Measurements from ENCODE around the gene PUM2.

PUM2 gene

GRCh38 chr2:20346565-20347381 is 3.9 kb downstream of the PUM2 start:
- DNase-seq (ENCODE audit: low read depth in 1 of 2, low spot score in 1 of 2) = no peak

GRCh38 chr2:20343128-20343527 is 7.5 kb downstream of the PUM2 start:
- no peak for DNase-seq (ENCODE audit: low read depth in 1 of 2, low spot score in 1 of 2)

GRCh38 chr2:20339012-20339411 is 11.6 kb downstream of the PUM2 start:
- DNase-seq (ENCODE audit: low read depth in 1 of 2, low spot score in 1 of 2) = no peak

- no peak for DNase-seq (ENCODE audit: low read depth in 1 of 2, low spot score in 1 of 2)
Measured at GRCh38 chr2:20334605-20335203, 15.9 kb downstream of the PUM2 start.

GRCh38 chr2:20333738-20334137 is 16.9 kb downstream of the PUM2 start:
- no peak for DNase-seq (ENCODE audit: low read depth in 1 of 2, low spot score in 1 of 2)

GRCh38 chr2:20330192-20330591 is 20.5 kb downstream of the PUM2 start:
- no peak for DNase-seq (ENCODE audit: low read depth in 1 of 2, low spot score in 1 of 2)

GRCh38 chr2:20327370-20327769 is 23.3 kb downstream of the PUM2 start:
- no peak for DNase-seq (ENCODE audit: low read depth in 1 of 2, low spot score in 1 of 2)

- peak in 1 of 2 donors; percentile 17 for DNase-seq (ENCODE audit: low read depth in 1 of 2, low spot score in 1 of 2)
Measured at GRCh38 chr2:20326163-20326780, 24.4 kb downstream of the PUM2 start.

GRCh38 chr2:20322527-20323300 is 27.9 kb downstream of the PUM2 start:
- no peak for DNase-seq (ENCODE audit: low read depth in 1 of 2, low spot score in 1 of 2)

- DNase-seq (ENCODE audit: low read depth in 1 of 2, low spot score in 1 of 2) = no peak
Measured at GRCh38 chr2:20317690-20318089, 33.0 kb downstream of the PUM2 start.

GRCh38 chr2:20317197-20317596 is 33.4 kb downstream of the PUM2 start:
- no peak for DNase-seq (ENCODE audit: low read depth in 1 of 2, low spot score in 1 of 2)

GRCh38 chr2:20314562-20315501 is 35.8 kb downstream of the PUM2 start:
- no peak for DNase-seq (ENCODE audit: low read depth in 1 of 2, low spot score in 1 of 2)

GRCh38 chr2:20313659-20314058 is 37.0 kb downstream of the PUM2 start:
- DNase-seq (ENCODE audit: low read depth in 1 of 2, low spot score in 1 of 2) = no peak

GRCh38 chr2:20309001-20309400 is 41.6 kb downstream of the PUM2 start:
- DNase-seq (ENCODE audit: low read depth in 1 of 2, low spot score in 1 of 2) = no peak

GRCh38 chr2:20307311-20307710 is 43.3 kb downstream of the PUM2 start:
- no peak for DNase-seq (ENCODE audit: low read depth in 1 of 2, low spot score in 1 of 2)

- no peak for DNase-seq (ENCODE audit: low read depth in 1 of 2, low spot score in 1 of 2)
Measured at GRCh38 chr2:20304411-20304810, 46.2 kb downstream of the PUM2 start.

GRCh38 chr2:20303966-20304365 is 46.7 kb downstream of the PUM2 start:
- DNase-seq (ENCODE audit: low read depth in 1 of 2, low spot score in 1 of 2) = no peak

GRCh38 chr2:20302019-20302418 is 48.6 kb downstream of the PUM2 start:
- no peak for DNase-seq (ENCODE audit: low read depth in 1 of 2, low spot score in 1 of 2)

- no peak for DNase-seq (ENCODE audit: low read depth in 1 of 2, low spot score in 1 of 2)
Measured at GRCh38 chr2:20300656-20301055, 50.0 kb downstream of the PUM2 start.

GRCh38 chr2:20299113-20299512 is 51.5 kb downstream of the PUM2 start:
- DNase-seq (ENCODE audit: low read depth in 1 of 2, low spot score in 1 of 2) = no peak
